Stimulated activated CD4-positive, alpha-beta T cell treated with anti-CD3 and anti-CD28 coated beads, Interleukin-4, amount 100 ng/mL, for 24 hours (primary cell): ENCODE results near the gene IFITM10.
"Not testable (repeated sequence)": the region's sequence is repeated elsewhere in the genome, so short reads cannot be mapped to it uniquely, and the experiment has no call there.

ENCODE experiments used
- DNase-seq: peaks from one replicate; pipeline ENCODE4 v3.0.0-alpha.2; 2020

Gene IFITM10

GRCh38 chr11:1705126-1706052, 45.0 kb downstream of the IFITM10 start:
- DNase-seq, result no peak

- no peak for DNase-seq
Measured at GRCh38 chr11:1703146-1703545, 47.2 kb downstream of the IFITM10 start.

- DNase-seq, result no peak
Measured at GRCh38 chr11:1702506-1702905, 47.9 kb downstream of the IFITM10 start.

GRCh38 chr11:1701091-1701807, 49.1 kb downstream of the IFITM10 start:
- no peak for DNase-seq

- no peak for DNase-seq
Measured at GRCh38 chr11:1699771-1700170, 50.6 kb downstream of the IFITM10 start.

- no peak for DNase-seq
Measured at GRCh38 chr11:1696608-1697570, 53.5 kb downstream of the IFITM10 start, which contains the start of gene KRTAP5-6. Gene KRTAP5-6 (plus strand): TSS chr11:1697195. CDS start chr11:1697246, 51 bp downstream.

- DNase-seq, result no peak
Measured at GRCh38 chr11:1695548-1696108, 54.8 kb downstream of the IFITM10 start.

GRCh38 chr11:1694846-1695547, 55.4 kb downstream of the IFITM10 start:
- no peak for DNase-seq

GRCh38 chr11:1694064-1694845, 56.1 kb downstream of the IFITM10 start:
- DNase-seq, result peak; percentile 82

GRCh38 chr11:1693327-1694063, 56.9 kb downstream of the IFITM10 start:
- DNase-seq, result peak; percentile 77

GRCh38 chr11:1692708-1693326, 57.6 kb downstream of the IFITM10 start:
- no peak for DNase-seq

- no peak for DNase-seq
Measured at GRCh38 chr11:1691878-1692707, 58.3 kb downstream of the IFITM10 start.

GRCh38 chr11:1691026-1691877, 59.1 kb downstream of the IFITM10 start:
- no peak for DNase-seq

- DNase-seq, result no peak
Measured at GRCh38 chr11:1690167-1691025, 60.0 kb downstream of the IFITM10 start.

GRCh38 chr11:1689250-1690166, 60.9 kb downstream of the IFITM10 start:
- not testable (repeated sequence) for DNase-seq
